HG03175 (cell line): Measurements from ENCODE around the gene CPA4.

ENCODE experiments used
- ATAC-seq: cut with Tn5 transposase; IDR thresholded peaks from one replicate; pipeline ENCODE4 v1.9.1; 2021; ENCODE audit warnings: mild to moderate bottlenecking, moderate library complexity; ENCODE audit not compliant: unreplicated experiment

The CPA4 gene

GRCh38 chr7:130362251-130362816 lies 69.4 kb downstream of the CPA4 start:
- ATAC-seq: no peak

DNA sequence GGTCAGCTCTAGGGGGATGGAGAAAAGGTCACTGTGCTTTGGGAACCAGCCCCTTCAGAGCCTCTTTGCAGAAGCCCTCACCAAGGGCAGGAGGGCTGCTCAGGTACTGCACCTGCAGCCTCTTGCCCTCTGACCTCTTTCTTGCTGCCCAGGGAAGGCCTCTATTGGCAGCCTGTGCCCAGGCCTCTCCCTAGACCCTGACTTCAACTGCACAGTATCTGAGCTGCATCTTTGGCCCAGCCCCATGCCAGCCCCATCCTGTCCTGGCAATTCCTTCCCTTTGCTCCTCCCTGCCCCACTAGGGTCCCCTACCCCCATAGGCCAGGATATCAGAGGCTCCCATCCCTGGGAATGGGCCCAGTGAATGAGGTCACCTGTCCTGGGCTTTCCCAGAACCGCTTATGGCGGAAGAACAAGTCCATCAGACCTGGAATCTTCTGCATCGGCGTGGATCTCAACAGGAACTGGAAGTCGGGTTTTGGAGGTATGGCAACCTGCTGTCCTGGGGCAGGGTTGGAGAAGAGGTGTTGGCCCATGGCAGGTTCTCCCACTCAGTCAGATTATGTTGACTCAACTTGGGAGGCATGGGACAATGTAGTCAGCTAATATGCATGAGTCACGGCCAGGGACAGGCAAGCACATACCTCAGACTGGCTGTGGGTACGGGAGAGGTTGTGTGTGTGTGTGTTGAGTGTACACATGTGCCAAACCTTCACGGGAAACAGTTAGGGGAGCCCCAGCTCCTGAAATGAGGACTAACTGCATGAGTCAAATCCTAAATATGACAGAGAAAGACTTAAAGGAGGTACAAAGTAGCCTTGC lies 70.3 kb downstream of the CPA4 start:
- ATAC-seq: no peak

- ATAC-seq: no peak
Observed at GRCh38 chr7:130364451-130364850, 71.5 kb downstream of the CPA4 start.

- no peak for ATAC-seq
Observed at GRCh38 chr7:130365088-130365487, 72.1 kb downstream of the CPA4 start.

- no peak for ATAC-seq
Observed at GRCh38 chr7:130365511-130366441, 72.8 kb downstream of the CPA4 start.

DNA sequence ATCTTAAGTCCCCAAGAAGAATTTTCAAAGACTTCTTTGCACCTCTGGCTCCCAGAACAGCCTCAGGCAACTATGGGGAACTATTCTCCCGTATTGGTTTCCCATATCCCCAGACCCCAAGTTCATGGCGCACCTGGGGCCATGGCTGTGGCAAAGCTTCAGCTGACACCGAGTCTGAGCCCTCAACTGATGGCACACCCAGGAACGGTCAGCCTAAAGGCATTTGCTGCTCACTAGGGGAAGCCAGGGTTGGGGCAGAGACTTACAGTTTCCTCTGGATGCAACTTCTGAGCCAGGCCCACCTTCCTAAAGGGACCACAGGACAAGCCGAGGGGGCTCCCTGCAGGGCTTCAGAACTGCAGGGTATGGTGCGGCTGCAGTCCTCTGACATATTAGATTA lies 73.6 kb downstream of the CPA4 start:
- ATAC-seq: no peak

DNA sequence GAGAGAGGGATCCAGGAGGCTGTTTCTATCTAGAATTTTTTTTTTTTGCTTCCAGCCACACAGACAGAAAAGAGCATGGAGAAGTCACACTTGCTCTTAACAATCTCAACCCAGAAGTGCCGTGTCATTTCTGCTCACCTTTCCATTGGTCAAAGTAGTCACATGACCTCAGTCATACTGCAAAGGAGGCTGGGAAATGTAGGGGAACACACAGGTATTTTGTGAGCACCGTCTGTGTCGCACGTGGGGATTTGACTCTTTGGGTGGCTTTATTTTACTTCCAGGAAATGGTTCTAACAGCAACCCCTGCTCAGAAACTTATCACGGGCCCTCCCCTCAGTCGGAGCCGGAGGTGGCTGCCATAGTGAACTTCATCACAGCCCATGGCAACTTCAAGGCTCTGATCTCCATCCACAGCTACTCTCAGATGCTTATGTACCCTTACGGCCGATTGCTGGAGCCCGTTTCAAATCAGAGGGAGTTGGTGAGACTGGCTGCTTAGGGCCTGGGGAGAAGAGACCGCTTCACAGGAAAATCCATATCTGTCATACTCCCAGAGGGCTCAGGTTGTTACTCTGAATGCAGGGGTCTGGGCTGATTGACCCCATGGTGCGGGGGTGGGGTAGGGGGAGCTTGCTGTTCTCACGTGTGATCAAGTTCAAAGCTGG lies 74.3 kb downstream of the CPA4 start:
- no peak for ATAC-seq

- no peak for ATAC-seq
Observed at GRCh38 chr7:130367836-130368746, 75.1 kb downstream of the CPA4 start.

DNA sequence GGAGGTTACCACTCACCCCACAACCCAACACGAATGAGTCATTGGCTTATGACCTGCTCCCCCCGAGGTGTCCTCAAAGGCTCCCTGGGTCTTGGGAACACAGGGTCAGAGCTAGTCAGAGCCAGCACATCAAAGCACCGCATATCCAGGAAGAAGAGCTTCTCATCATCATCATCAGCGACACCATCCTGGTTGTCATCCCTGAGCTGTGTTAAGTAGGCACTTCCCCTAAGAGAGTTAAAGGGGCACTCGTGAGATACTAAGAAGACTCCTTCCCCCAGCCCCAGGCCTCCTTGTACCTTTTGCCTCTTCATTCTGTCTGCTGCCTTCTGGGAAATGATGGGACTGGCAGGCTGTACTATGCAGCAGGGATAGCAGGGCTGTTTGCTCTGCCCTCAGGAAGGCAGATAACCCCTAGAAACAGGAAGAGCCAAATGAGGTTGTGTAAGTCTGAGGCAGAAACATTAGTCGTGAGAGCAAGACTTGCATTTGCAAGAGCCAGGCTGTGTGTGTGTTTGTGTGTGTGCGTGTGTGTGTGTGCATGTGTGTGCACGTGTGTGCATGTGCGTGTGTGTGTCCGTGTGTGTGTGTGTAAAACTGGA lies 76.2 kb downstream of the CPA4 start:
- ATAC-seq: no peak

GRCh38 chr7:130369831-130370550 lies 77.0 kb downstream of the CPA4 start:
- ATAC-seq: no peak

DNA sequence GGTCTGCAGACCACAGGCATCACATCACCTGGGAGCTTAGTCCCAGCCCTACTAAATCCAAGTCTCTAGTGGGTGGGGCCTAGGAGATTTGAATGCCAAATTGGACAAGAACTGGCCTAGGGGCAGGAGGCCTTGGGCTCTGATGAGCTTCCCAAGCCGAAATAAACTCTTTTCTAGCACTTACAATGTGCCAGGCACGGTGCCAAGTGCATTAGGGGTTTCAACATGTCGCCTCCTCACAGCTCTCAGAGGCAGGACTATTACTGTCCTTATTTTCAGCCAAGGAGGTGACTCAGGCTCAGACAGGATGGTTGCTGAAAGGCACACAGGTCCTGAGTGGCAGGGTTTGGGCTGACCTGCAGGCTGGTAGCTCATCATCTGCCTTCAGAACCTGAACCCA lies 78.1 kb downstream of the CPA4 start:
- no peak for ATAC-seq

DNA sequence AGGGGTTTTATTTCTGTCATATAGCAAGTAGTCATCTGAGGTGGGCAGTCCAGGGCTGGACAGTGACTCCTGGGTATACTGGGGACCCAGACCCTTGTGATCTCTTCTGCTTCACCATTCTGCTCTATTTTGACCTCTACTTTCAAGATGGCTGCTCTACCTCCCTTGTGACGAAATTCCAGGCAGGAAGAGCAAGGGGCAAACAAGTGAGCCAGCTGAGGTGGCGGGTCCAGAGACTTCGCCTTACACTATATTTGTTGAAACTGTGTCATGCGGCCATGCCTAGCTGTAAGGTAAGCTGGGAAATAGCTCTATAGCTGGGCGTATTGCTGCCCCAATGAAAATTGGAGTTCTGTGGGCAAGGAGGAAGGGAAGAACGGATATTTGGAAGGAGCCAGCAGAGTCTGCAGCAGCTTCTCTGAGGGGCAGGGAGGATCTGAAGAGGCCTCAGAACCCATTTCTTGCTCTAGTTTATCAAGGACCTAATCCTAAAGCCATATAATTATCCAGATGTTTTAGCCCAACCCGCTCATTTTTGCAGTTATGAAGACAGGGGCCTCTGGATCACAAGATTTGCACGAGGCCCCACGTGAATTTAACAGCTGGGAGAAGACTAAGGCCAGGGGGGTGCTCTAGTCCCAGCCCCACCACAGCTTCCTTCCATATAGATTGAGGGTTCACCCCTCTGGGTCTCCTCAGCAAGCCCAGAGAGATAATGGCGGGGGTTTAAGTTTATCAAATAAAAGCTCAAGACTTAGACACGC lies 79.6 kb downstream of the CPA4 start:
- ATAC-seq: no peak
